IPS DF 6.9 (cell line): ENCODE measurements around the gene SLC25A36.
"Not testable (repeated sequence)": the region's sequence is repeated elsewhere in the genome, so short reads cannot be mapped to it uniquely, and the experiment has no call there.

Source experiments
- DNase-seq: peaks from one replicate; pipeline ENCODE4 v3.0.0-alpha.2; 2013; ENCODE audit warnings: low read depth, low spot score
- H3K27ac ChIP-seq: one replicate; pipeline ENCODE4 v1.5.1; 2013; ENCODE audit warnings: low read length, control low read depth
- H3K27me3 ChIP-seq: 2 replicates; pipeline ENCODE4 v1.6.1; 2013; ENCODE audit warnings: mild to moderate bottlenecking, low read length; ENCODE audit not compliant: control insufficient read depth, insufficient read depth
- H3K36me3 ChIP-seq: 2 replicates; pipeline ENCODE4 v1.6.1; 2013; ENCODE audit warnings: low read length; ENCODE audit not compliant: control insufficient read depth, insufficient read depth
- H3K4me1 ChIP-seq: 2 replicates; pipeline ENCODE4 v1.6.1; 2013; ENCODE audit warnings: low read length; ENCODE audit not compliant: control insufficient read depth, insufficient read depth
- H3K4me3 ChIP-seq: 2 replicates; pipeline ENCODE4 v1.5.1; 2013; ENCODE audit warnings: mild to moderate bottlenecking, low read length
- H3K9me3 ChIP-seq: 2 replicates; pipeline ENCODE4 v1.6.1; 2013; ENCODE audit warnings: low read length, inconsistent platforms; ENCODE audit not compliant: control insufficient read depth, insufficient read depth
- WGBS: extraction: QIAGEN DNeasy Blood & Tissue Kit; methylation state at CpG from one replicate; pipeline ENCODE4 v1.1.7; 2013; ENCODE audit warnings: mixed read lengths, missing lambda C conversion rate; ENCODE audit not compliant: insufficient read length, insufficient coverage; 5-methylcytosine and 5-hydroxymethylcytosine counted together

SLC25A36 gene

DNA sequence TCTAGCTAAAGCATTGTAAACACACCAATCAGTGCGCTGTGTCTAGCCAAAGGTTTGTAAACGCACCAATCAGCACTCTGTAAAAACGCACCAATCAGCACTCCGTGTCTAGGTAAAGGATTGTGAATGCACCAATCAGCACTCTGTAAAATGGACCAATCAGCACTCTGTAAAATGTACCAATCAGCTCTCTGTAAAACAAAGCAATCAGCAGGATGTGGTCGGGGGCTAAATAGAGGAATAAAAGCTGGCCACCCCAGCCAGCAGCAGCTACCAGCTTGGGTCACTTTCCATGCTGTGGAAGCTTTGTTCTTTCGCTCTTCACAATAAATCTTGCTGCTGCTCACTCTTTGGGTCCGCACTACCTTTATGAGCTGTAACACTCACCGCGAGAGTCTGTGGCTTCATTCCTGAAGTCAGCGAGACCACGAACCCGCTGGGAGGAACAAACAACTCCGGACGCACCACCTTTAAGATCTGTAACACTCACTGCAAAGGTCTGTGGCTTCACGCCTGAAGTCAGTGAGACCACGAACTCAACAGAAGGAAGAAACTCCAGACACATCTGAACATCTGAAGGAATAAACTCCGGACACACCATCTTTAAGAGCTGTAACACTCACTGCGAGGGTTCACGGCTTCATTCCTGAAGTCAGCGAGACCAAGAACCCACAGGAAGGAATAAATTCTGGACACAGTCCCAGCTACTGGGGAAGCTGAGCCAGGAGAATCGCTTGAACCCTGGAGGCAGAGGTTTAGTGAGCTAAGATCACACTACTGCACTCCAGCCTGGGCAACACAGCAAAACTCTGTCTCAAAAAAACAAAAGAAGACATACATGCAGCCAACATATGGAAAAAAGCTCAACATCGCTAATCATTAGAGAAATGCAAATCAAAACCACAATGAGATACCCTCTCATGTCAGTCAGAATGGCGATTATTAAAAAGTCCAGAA lies 76.0 kb downstream of the SLC25A36 start:
- not testable (repeated sequence) for H3K4me3 ChIP-seq, H3K4me1 ChIP-seq, DNase-seq, H3K9me3 ChIP-seq, H3K27ac ChIP-seq, H3K36me3 ChIP-seq, H3K27me3 ChIP-seq
- no CpG with 5 or more reads among the region's 23 CpGs for WGBS

DNA sequence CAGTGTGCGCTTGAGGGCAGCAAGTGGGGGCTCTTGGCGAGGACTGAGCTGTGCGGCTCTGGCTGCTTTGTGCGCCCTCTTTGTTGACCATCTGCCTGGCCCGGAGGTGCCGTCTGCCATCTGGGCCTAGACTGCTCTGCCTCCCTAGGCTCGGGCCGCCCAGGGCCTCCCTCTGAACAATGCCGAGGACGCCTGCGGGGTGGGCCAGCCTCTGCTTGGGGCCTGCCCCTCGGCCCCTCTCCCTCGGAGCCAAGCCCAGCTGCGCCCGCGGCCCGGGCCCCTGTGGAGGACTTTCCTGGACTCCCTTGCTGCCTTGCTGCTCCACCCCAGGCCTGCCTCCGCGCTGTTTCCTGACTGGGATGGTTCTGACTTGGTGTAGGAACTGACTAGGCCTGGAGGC lies 77.6 kb downstream of the SLC25A36 start:
- Histone ChIP-seq H3K27me3 (no peaks in the 10 kb centered on the region), H3K4me1 (no peaks in the 10 kb centered on the region; the same call in 1 of the 2 replicates), H3K9me3 (no peaks in the 10 kb centered on the region), H3K4me3 (no peak overlapping the region), H3K36me3 (no peaks in the 10 kb centered on the region), H3K27ac (no peak overlapping the region)
- no peak for DNase-seq
- no CpG with 5 or more reads among the region's 19 CpGs for WGBS

DNA sequence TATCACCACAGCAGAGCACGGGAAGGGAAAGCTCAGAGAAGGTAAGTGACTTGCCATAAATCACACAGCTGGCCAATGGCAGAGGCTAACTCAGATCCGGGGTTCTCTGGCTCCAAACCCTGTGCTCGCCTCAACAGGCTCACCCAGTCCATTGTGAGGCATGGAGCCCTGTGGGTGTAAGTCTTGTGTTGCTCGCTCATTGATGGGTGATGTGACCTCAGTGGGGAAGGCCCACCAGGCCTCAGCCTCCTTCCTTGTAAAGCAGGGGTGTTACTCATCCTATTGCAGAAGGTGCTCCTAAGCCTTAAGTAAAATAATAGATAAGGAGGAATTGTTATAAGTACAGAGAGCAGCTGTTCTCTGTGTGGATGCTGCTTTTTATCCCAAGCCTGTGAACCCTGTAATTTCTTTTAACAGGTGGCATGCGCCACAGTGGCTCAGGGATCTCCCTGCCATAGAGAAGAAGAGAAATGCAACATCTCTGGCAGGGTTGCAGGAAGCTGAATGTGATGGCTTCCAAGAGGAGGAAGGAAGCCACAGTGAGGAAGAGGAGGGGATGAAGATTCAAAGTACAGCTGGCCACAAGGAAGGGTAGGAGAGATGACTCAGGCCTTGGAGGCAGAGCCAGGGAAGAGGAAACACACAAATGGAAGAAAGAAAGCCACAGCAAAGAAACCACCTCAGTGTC lies 78.7 kb downstream of the SLC25A36 start:
- H3K4me3 ChIP-seq, result no peak overlapping the region
- no CpG with 5 or more reads among the region's 5 CpGs for WGBS
- H3K4me1 ChIP-seq, result no peaks in the 10 kb centered on the region; the same call in 1 of the 2 replicates
- no peak overlapping the region for H3K27ac ChIP-seq
- H3K9me3 ChIP-seq, result no peaks in the 10 kb centered on the region
- DNase-seq, result no peak
- H3K36me3 ChIP-seq, result no peaks in the 10 kb centered on the region
- H3K27me3 ChIP-seq, result no peaks in the 10 kb centered on the region

- no peak for DNase-seq
- H3K27ac ChIP-seq, result no peak overlapping the region
- no peak overlapping the region for H3K4me3 ChIP-seq
- no CpG with 5 or more reads among the region's 4 CpGs for WGBS
- no peaks in the 10 kb centered on the region for H3K36me3 ChIP-seq
- H3K9me3 ChIP-seq, result no peaks in the 10 kb centered on the region
- H3K4me1 ChIP-seq, result no peaks in the 10 kb centered on the region
- no peaks in the 10 kb centered on the region for H3K27me3 ChIP-seq
Observed at GRCh38 chr3:141021261-141021660, 79.6 kb downstream of the SLC25A36 start.
